Keratinocyte (primary cell): ENCODE results near the gene SLC24A5.

Source experiments
- CTCF ChIP-seq, 3 experiments: IDR thresholded peaks in 1 of 3; conservative IDR thresholded peaks in 1 of 3; optimal IDR thresholded peaks in 1 of 3; 2 replicates in 2 of 3; 3 replicates in 1 of 3; pipeline versions ENCODE3 to v1.5.1; 2011; ENCODE audit warnings: low read length in 3 of 3, mild to moderate bottlenecking in 3 of 3, moderate library complexity in 2 of 3, control low read depth in 1 of 3, inconsistent platforms in 1 of 3; ENCODE audit not compliant: insufficient read depth in 2 of 3; ENCODE audit errors: extremely low read depth in 1 of 3
- EZH2 ChIP-seq: IDR thresholded peaks from one replicate; pipeline ENCODE4 v1.6.1; 2012; ENCODE audit warnings: inconsistent platforms, mild to moderate bottlenecking, low read length, moderate library complexity

- TF ChIP-seq CTCF (optimal IDR thresholded peaks at IDR 0.05 in 1 of 3, IDR thresholded peaks at IDR 0.05 in 1 of 3, conservative IDR thresholded peaks at IDR 0.05 in 1 of 3; ENCODE audit: extremely low read depth in 1 of 3, insufficient read depth in 2 of 3, low read length in 3 of 3) = no peak
- no peak for TF ChIP-seq EZH2
Measured at GRCh38 chr15:48073881-48074280, 46.9 kb upstream of the SLC24A5 start.
